Dedifferentiated amniotic fluid mesenchymal stem cell (primary cell): ENCODE measurements around the gene TPR.

ENCODE experiments used
- DNase-seq: peaks from one replicate; pipeline ENCODE4 v3.0.0-alpha.2; 2016; ENCODE audit errors: extremely low spot score

The TPR gene

GRCh38 chr1:186289943-186290545 lies 85.0 kb downstream of the TPR start:
- no peak for DNase-seq

DNA sequence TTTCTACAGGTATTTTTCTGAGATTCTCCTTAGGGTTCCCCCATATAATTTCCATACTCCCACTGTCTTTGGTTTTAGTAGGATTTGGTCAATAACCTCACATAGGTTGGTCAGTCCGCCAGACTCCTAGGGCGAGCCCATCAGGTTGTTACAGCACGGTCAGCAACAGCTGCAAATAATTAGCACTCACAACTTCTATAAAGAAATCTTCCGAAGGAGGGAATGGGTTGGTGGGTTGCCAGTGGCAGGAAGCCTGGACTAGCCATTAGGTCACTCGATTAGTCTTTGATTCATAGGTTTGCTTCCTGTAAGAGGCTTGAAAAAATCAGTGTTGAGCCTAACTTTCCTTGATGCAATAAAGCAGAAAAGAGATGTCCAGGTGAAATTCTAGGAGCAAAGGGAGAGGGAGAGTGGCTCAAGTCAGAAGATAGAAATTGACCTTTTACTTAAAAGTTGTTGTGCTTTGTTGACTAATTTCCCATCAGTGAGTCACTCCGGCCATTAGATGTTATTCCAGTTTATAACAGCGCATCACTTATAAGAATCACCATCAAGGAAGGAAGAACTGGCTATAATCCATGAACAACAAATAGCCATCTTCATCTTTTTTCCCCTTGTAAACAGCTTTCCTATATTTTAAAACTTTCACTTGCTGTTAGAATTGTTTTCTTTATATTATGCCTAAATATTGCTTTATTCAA lies 88.3 kb downstream of the TPR start:
- DNase-seq = no peak

GRCh38 chr1:186283374-186283773 lies 91.7 kb downstream of the TPR start:
- no peak for DNase-seq

GRCh38 chr1:186282466-186282865 lies 92.6 kb downstream of the TPR start:
- DNase-seq = no peak

DNA sequence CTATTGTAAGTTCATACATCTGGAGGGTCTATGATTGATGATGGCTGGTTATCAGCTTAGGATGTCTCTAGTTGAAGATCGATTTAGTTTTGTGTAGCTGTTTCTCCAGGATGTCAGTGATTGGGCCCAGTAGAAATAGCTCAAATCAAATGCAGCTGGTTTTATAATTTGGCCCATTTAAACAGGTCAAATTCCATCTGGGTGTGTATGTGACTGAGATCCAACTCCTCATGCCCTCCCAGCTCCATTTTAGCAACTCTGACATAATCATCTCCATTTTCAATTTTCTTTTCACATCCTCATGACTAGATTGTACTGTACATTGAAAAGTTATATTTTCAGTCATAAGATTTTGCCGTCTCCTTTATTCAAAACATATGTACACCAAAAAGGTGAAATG lies 99.2 kb downstream of the TPR start:
- no peak for DNase-seq

GRCh38 chr1:186272486-186272885 lies 102.6 kb downstream of the TPR start:
- DNase-seq = no peak

GRCh38 chr1:186271032-186271431 lies 104.0 kb downstream of the TPR start:
- no peak for DNase-seq
